Stimulated activated naive CD8-positive, alpha-beta T cell treated with anti-CD3 and anti-CD28 coated beads, Interleukin-15, Interleukin-2, amounts not matched to agents 100 ng/mL and 50 ng/mL, for 24 hours (primary cell): ENCODE results near the gene PTF1A.

Experiments used
- H3K27ac Mint-ChIP-seq: one replicate; pipeline ENCODE4 v1.8.0; 2021; ENCODE audit warnings: mild to moderate bottlenecking, mixed read lengths
- H3K27me3 Mint-ChIP-seq: one replicate; pipeline ENCODE4 v1.8.0; 2021; ENCODE audit warnings: mixed read lengths
- H3K36me3 Mint-ChIP-seq: one replicate; pipeline ENCODE4 v1.8.0; 2021; ENCODE audit warnings: low read depth, mixed read lengths
- H3K4me1 Mint-ChIP-seq: one replicate; pipeline ENCODE4 v1.8.0; 2021; ENCODE audit warnings: low read depth, mixed read lengths
- H3K4me3 Mint-ChIP-seq: one replicate; pipeline ENCODE4 v1.8.0; 2021; ENCODE audit warnings: mild to moderate bottlenecking, mixed read lengths
- H3K9me3 Mint-ChIP-seq: one replicate; pipeline ENCODE4 v1.8.0; 2021; ENCODE audit warnings: mixed read lengths

The PTF1A gene

GRCh38 chr10:23191764-23192711 is at the start of gene PTF1A:
Gene PTF1A, plus strand, starts transcription at chr10:23192312. Its CDS starts 219 bp downstream, at chr10:23192531.
- H3K27me3 Mint-ChIP-seq, result peaks cover 70% of the 10 kb centered on the region
- H3K4me1 Mint-ChIP-seq, result peaks cover 7% of the 10 kb centered on the region
- no peak within 1 kb of the TSS for H3K27ac Mint-ChIP-seq
- H3K9me3 Mint-ChIP-seq, result no peaks in the 10 kb centered on the region
- no peak within 1 kb of the TSS for H3K4me3 Mint-ChIP-seq
- H3K36me3 Mint-ChIP-seq, result no peaks in the 10 kb centered on the region

GRCh38 chr10:23146258-23146657 is 45.9 kb upstream of the PTF1A start:
- no peaks in the 10 kb centered on the region for H3K36me3 Mint-ChIP-seq
- no peaks in the 10 kb centered on the region for H3K4me1 Mint-ChIP-seq
- H3K4me3 Mint-ChIP-seq, result no peak overlapping the region
- H3K27ac Mint-ChIP-seq, result no peak overlapping the region
- H3K9me3 Mint-ChIP-seq, result no peaks in the 10 kb centered on the region
- H3K27me3 Mint-ChIP-seq, result peaks cover 7% of the 10 kb centered on the region

GRCh38 chr10:23147035-23147434 is 45.1 kb upstream of the PTF1A start:
- Mint-ChIP-seq H3K36me3 (no peaks in the 10 kb centered on the region), H3K4me3 (no peak overlapping the region), H3K9me3 (no peaks in the 10 kb centered on the region), H3K4me1 (no peaks in the 10 kb centered on the region), H3K27me3 (peaks cover 9% of the 10 kb centered on the region), H3K27ac (no peak overlapping the region)

GRCh38 chr10:23148214-23148613 is 43.9 kb upstream of the PTF1A start:
- H3K27me3 Mint-ChIP-seq, result peaks cover 9% of the 10 kb centered on the region
- no peaks in the 10 kb centered on the region for H3K36me3 Mint-ChIP-seq
- no peaks in the 10 kb centered on the region for H3K9me3 Mint-ChIP-seq
- no peaks in the 10 kb centered on the region for H3K4me1 Mint-ChIP-seq
- no peak overlapping the region for H3K27ac Mint-ChIP-seq
- no peak overlapping the region for H3K4me3 Mint-ChIP-seq

GRCh38 chr10:23150091-23150490 is 42.0 kb upstream of the PTF1A start:
- Mint-ChIP-seq H3K9me3 (no peaks in the 10 kb centered on the region), H3K27me3 (peaks cover 9% of the 10 kb centered on the region), H3K4me3 (no peak overlapping the region), H3K4me1 (no peaks in the 10 kb centered on the region), H3K27ac (no peak overlapping the region), H3K36me3 (no peaks in the 10 kb centered on the region)

GRCh38 chr10:23150610-23151009 is 41.5 kb upstream of the PTF1A start:
- no peak overlapping the region for H3K27ac Mint-ChIP-seq
- peaks cover 10% of the 10 kb centered on the region for H3K27me3 Mint-ChIP-seq

GRCh38 chr10:23151071-23151470 is 41.0 kb upstream of the PTF1A start:
- Mint-ChIP-seq H3K4me3 (no peak overlapping the region), H3K27me3 (peaks cover 15% of the 10 kb centered on the region), H3K36me3 (no peaks in the 10 kb centered on the region), H3K27ac (no peak overlapping the region), H3K9me3 (no peaks in the 10 kb centered on the region), H3K4me1 (no peaks in the 10 kb centered on the region)

More at GRCh38 chr10:23150610-23151009, 41.5 kb upstream of the PTF1A start:
- Mint-ChIP-seq H3K36me3 (no peaks in the 10 kb centered on the region), H3K9me3 (no peaks in the 10 kb centered on the region), H3K4me3 (no peak overlapping the region), H3K4me1 (no peaks in the 10 kb centered on the region)

- Mint-ChIP-seq H3K27ac (no peak overlapping the region), H3K36me3 (no peaks in the 10 kb centered on the region), H3K9me3 (no peaks in the 10 kb centered on the region), H3K27me3 (peaks cover 33% of the 10 kb centered on the region), H3K4me3 (no peak overlapping the region), H3K4me1 (peaks cover 4% of the 10 kb centered on the region)
Measured at GRCh38 chr10:23155169-23155568, 36.9 kb upstream of the PTF1A start.

- H3K4me3 Mint-ChIP-seq, result no peak overlapping the region
- H3K4me1 Mint-ChIP-seq, result peaks cover 4% of the 10 kb centered on the region
- no peaks in the 10 kb centered on the region for H3K9me3 Mint-ChIP-seq
- H3K27me3 Mint-ChIP-seq, result peaks cover 36% of the 10 kb centered on the region
- no peak overlapping the region for H3K27ac Mint-ChIP-seq
- no peaks in the 10 kb centered on the region for H3K36me3 Mint-ChIP-seq
Measured at GRCh38 chr10:23156447-23157150, 35.5 kb upstream of the PTF1A start.

- Mint-ChIP-seq H3K9me3 (no peaks in the 10 kb centered on the region), H3K4me3 (no peak overlapping the region), H3K4me1 (peaks cover 4% of the 10 kb centered on the region), H3K27ac (no peak overlapping the region), H3K36me3 (no peaks in the 10 kb centered on the region), H3K27me3 (peaks cover 36% of the 10 kb centered on the region)
Measured at GRCh38 chr10:23157239-23157681, 34.9 kb upstream of the PTF1A start.

GRCh38 chr10:23157691-23158369 is 34.3 kb upstream of the PTF1A start:
- no peak overlapping the region for H3K27ac Mint-ChIP-seq
- no peaks in the 10 kb centered on the region for H3K9me3 Mint-ChIP-seq
- no peaks in the 10 kb centered on the region for H3K36me3 Mint-ChIP-seq
- peaks cover 4% of the 10 kb centered on the region for H3K4me1 Mint-ChIP-seq
- H3K27me3 Mint-ChIP-seq, result peaks cover 36% of the 10 kb centered on the region
- no peak overlapping the region for H3K4me3 Mint-ChIP-seq

GRCh38 chr10:23158370-23158769 is 33.7 kb upstream of the PTF1A start:
- Mint-ChIP-seq H3K27me3 (peaks cover 36% of the 10 kb centered on the region), H3K27ac (no peak overlapping the region), H3K9me3 (no peaks in the 10 kb centered on the region), H3K4me3 (no peak overlapping the region), H3K36me3 (no peaks in the 10 kb centered on the region), H3K4me1 (peaks cover 4% of the 10 kb centered on the region)

GRCh38 chr10:23171232-23171876 is 20.8 kb upstream of the PTF1A start:
- Mint-ChIP-seq H3K4me3 (no peak overlapping the region), H3K4me1 (peaks cover 4% of the 10 kb centered on the region), H3K27me3 (peaks cover 56% of the 10 kb centered on the region), H3K9me3 (no peaks in the 10 kb centered on the region), H3K27ac (no peak overlapping the region), H3K36me3 (no peaks in the 10 kb centered on the region)

- peaks cover 69% of the 10 kb centered on the region for H3K27me3 Mint-ChIP-seq
- H3K27ac Mint-ChIP-seq, result no peak overlapping the region
- H3K4me3 Mint-ChIP-seq, result no peak overlapping the region
- H3K4me1 Mint-ChIP-seq, result peaks cover 4% of the 10 kb centered on the region
- no peaks in the 10 kb centered on the region for H3K9me3 Mint-ChIP-seq
- no peaks in the 10 kb centered on the region for H3K36me3 Mint-ChIP-seq
Measured at GRCh38 chr10:23172429-23173213, 19.5 kb upstream of the PTF1A start.
